HCT116 (cell line): ENCODE measurements around the gene KRT77. TPM values are rescaled to one million over a fixed set of nuclear protein-coding genes. Genes with fewer than 3 reads are reported as not detected.

Experiments
- ATAC-seq: fragments of 200-7000 bp; cut with Tn5 transposase; 2 replicates; pipeline ENCODE4 v1.9.1; 2020; ENCODE audit warnings: mild to moderate bottlenecking, moderate library complexity
- BruUV-seq: library from RNA; stranded (reverse); fragments of 400-500 nt; replicated peaks from 2 replicates; lab custom pipeline; 2021; lab: Mats Ljungman, UMichigan
- CTCF ChIA-PET: fragments of 300-600 bp; sonication (Branson Sonifier 250); formaldehyde crosslinking; loops from one replicate; lab custom pipeline; 2021; ENCODE audit warnings: antibody characterized with exemption; lab: Charles Lee
- POLR2A ChIA-PET: fragments of 300-600, 350-600 bp; sonication (Branson Sonifier 250); formaldehyde crosslinking; loops from one replicate; lab custom pipeline; 2021; ENCODE audit warnings: antibody characterized with exemption; lab: Charles Lee
- RAD21 ChIA-PET, 2 experiments: fragments of 300-600 bp; sonication (Branson Sonifier 250); formaldehyde crosslinking; loops; one replicate each; lab custom pipeline; 2023; ENCODE audit warnings: low total read pairs in 2 of 2; ENCODE audit not compliant: uncharacterized antibody in 2 of 2, unreplicated experiment in 2 of 2, low non-redundant PET in 1 of 2; lab: Charles Lee
- DNase-seq: peaks from one replicate; pipeline ENCODE4 v3.0.0-alpha.2; 2010; ENCODE audit warnings: low read depth, low spot score
- H2AFZ ChIP-seq: fragments of 200-600 bp; shearing (Covaris generic), sonication (generic); 2 replicates; pipeline ENCODE4 v1.6.1; 2017; ENCODE audit warnings: low read depth, mixed run types, mixed read lengths, antibody characterized with exemption, low read length; ENCODE audit not compliant: poor library complexity, severe bottlenecking
- H3K27ac ChIP-seq: 2 replicates; pipeline ENCODE4 v1.5.1; 2012; ENCODE audit warnings: low read depth, low read length
- H3K27me3 ChIP-seq: fragments of 200-600 bp; sonication (generic); 2 replicates; pipeline ENCODE4 v1.6.1; 2016; ENCODE audit warnings: mixed run types, low read length, mixed read lengths; ENCODE audit not compliant: insufficient read depth
- H3K36me3 ChIP-seq, 2 experiments: fragments of 200-500 bp in 1 of 2; fragments of 200-600 bp in 1 of 2; sonication (Bioruptor generic) in 1 of 2; sonication (generic) in 1 of 2; 2 replicates each; pipeline versions ENCODE4 v1.5.1 to v1.6.1; 2014 to 2016; ENCODE audit warnings: low read length in 2 of 2, inconsistent platforms in 1 of 2, mixed read lengths in 1 of 2, mixed run types in 1 of 2; ENCODE audit not compliant: insufficient read depth in 2 of 2, control insufficient read depth in 1 of 2
- H3K4me1 ChIP-seq, 2 experiments: fragments of 200-600 bp in 1 of 2; sonication (generic) in 1 of 2; 2 replicates each; pipeline versions ENCODE4 v1.5.1 to v1.6.1; 2012 to 2017; ENCODE audit warnings: low read length in 2 of 2, inconsistent platforms in 1 of 2, mild to moderate bottlenecking in 1 of 2, mixed read lengths in 1 of 2, mixed run types in 1 of 2, moderate library complexity in 1 of 2; ENCODE audit not compliant: insufficient read depth in 2 of 2, control insufficient read depth in 1 of 2
- H3K4me2 ChIP-seq: fragments of 200-600 bp; sonication (generic); 2 replicates; pipeline ENCODE4 v1.6.1; 2017; ENCODE audit warnings: mixed run types, low read length, mixed read lengths
- H3K4me3 ChIP-seq, 2 experiments: fragments of 200-600 bp in 1 of 2; sonication (generic) in 1 of 2; replicated peaks in 1 of 2; 2 replicates each; pipeline ENCODE4 v1.5.1; 2011 to 2016; ENCODE audit warnings: low read length in 2 of 2, control low read depth in 1 of 2, low read depth in 1 of 2, mild to moderate bottlenecking in 1 of 2, mixed read lengths in 1 of 2, mixed run types in 1 of 2
- H3K79me2 ChIP-seq: fragments of 200-600 bp; sonication (generic); 2 replicates; pipeline ENCODE4 v1.6.1; 2017; ENCODE audit warnings: mild to moderate bottlenecking, mixed run types, low read length, moderate library complexity, mixed read lengths; ENCODE audit not compliant: insufficient read depth
- H3K9ac ChIP-seq: fragments of 200-600 bp; sonication (generic); 2 replicates; pipeline ENCODE4 v1.6.1; 2016; ENCODE audit warnings: low read length, mixed read lengths
- H3K9me2 ChIP-seq: fragments of 200-600 bp; sonication (generic), shearing (Covaris generic); 2 replicates; pipeline ENCODE4 v1.6.1; 2017; ENCODE audit warnings: mixed run types, mild to moderate bottlenecking, moderate library complexity; ENCODE audit not compliant: insufficient read depth
- H3K9me3 ChIP-seq, 2 experiments: fragments of 200-500 bp in 1 of 2; fragments of 200-600 bp in 1 of 2; sonication (Bioruptor generic) in 1 of 2; sonication (generic) in 1 of 2; 2 replicates each; pipeline ENCODE4 v1.6.1; 2014 to 2017; ENCODE audit warnings: low read length in 2 of 2, mixed read lengths in 2 of 2, inconsistent platforms in 1 of 2, low read depth in 1 of 2, mild to moderate bottlenecking in 1 of 2, mixed run types in 1 of 2, moderate library complexity in 1 of 2; ENCODE audit not compliant: control insufficient read depth in 1 of 2, insufficient read depth in 1 of 2
- H4K20me1 ChIP-seq: fragments of 200-600 bp; sonication (generic), shearing (Covaris generic); 2 replicates; pipeline ENCODE4 v1.6.1; 2017; ENCODE audit warnings: mixed run types, mild to moderate bottlenecking, moderate library complexity; ENCODE audit not compliant: insufficient read depth
- CBX3 ChIP-seq: IDR thresholded peaks from 2 replicates; pipeline ENCODE4 v1.6.1; 2012; ENCODE audit warnings: low read depth
- ELF1 ChIP-seq: IDR thresholded peaks from 2 replicates; pipeline ENCODE4 v1.6.1; 2012; ENCODE audit warnings: low read depth, borderline replicate concordance
- EZH2 ChIP-seq: fragments of 200-600 bp; sonication (generic); IDR thresholded peaks from 2 replicates; pipeline ENCODE4 v1.6.1; 2017; ENCODE audit warnings: antibody characterized with exemption, mixed run types
- EZH2phosphoT487 ChIP-seq: fragments of 200-600 bp; IDR thresholded peaks from 2 replicates; pipeline ENCODE4 v1.6.1; 2018; ENCODE audit warnings: antibody characterized with exemption, borderline replicate concordance
- FOSL1 ChIP-seq: IDR thresholded peaks from 2 replicates; pipeline ENCODE4 v1.6.1; 2012; ENCODE audit warnings: low read depth
- JUND ChIP-seq: IDR thresholded peaks from 2 replicates; pipeline ENCODE4 v1.6.1; 2012
- POLR2AphosphoS5 ChIP-seq: IDR thresholded peaks from 2 replicates; pipeline ENCODE4 v1.6.1; 2011; ENCODE audit warnings: mild to moderate bottlenecking, low read depth, low read length, moderate library complexity
- RAD21 ChIP-seq: IDR thresholded peaks from 2 replicates; pipeline ENCODE4 v1.6.1; 2012; ENCODE audit warnings: low read depth, mild to moderate bottlenecking
- SIN3A ChIP-seq: IDR thresholded peaks from 2 replicates; pipeline ENCODE4 v1.6.1; 2012; ENCODE audit warnings: low read depth
- SP1 ChIP-seq: IDR thresholded peaks from 2 replicates; pipeline ENCODE4 v1.6.1; 2012; ENCODE audit warnings: low read depth
- SRF ChIP-seq: IDR thresholded peaks from 2 replicates; pipeline ENCODE4 v1.6.1; 2012; ENCODE audit warnings: low read depth
- TCF7L2 ChIP-seq: IDR thresholded peaks from 2 replicates; pipeline ENCODE4 v1.7.0; 2011; ENCODE audit warnings: borderline replicate concordance, inconsistent platforms; ENCODE audit not compliant: insufficient read depth, insufficient read length; ENCODE audit errors: extremely low read depth
- ZFX ChIP-seq: fragments of 450-650 bp; IDR thresholded peaks from 2 replicates; pipeline ENCODE4 v1.6.1; 2017
- ZNF274 ChIP-seq: fragments of 200-500 bp; sonication (Bioruptor generic); IDR thresholded peaks from 2 replicates; pipeline ENCODE4 v1.6.1; 2014; ENCODE audit warnings: mild to moderate bottlenecking, low read depth, low read length, inconsistent platforms
- intact Hi-C: fragments of 100-400 bp; cut with micrococcal nuclease; formaldehyde crosslinking; loops from 2 replicates; pipeline ENCODE4 v1.10.0; 2022
- total RNA-seq: library from RNA; stranded (reverse); gene quantifications from one replicate; pipeline ENCODE4 v1.2.1, GENCODE V29; 2021; ENCODE audit not compliant: unreplicated experiment
- TF ChIP-seq, protein P1 (sequence below), 3 experiments: fragments of 200-600 bp in 1 of 3; sonication (generic) in 1 of 3; IDR thresholded peaks in 2 of 3; conservative IDR thresholded peaks in 1 of 3; 2 replicates each; pipeline ENCODE4 v1.5.1; 2012 to 2017; ENCODE audit warnings: low read depth in 2 of 3, low read length in 2 of 3, antibody characterized with exemption in 1 of 3, borderline replicate concordance in 1 of 3, control low read depth in 1 of 3, mild to moderate bottlenecking in 1 of 3, mixed read lengths in 1 of 3, mixed run types in 1 of 3, moderate library complexity in 1 of 3; ENCODE audit not compliant: insufficient read depth in 1 of 3
- TF ChIP-seq, protein P2 (sequence below): IDR thresholded peaks from 2 replicates; pipeline ENCODE4 v1.6.1; 2012
- TF ChIP-seq, protein P3 (sequence below): IDR thresholded peaks from 2 replicates; pipeline ENCODE4 v1.6.1; 2012
- TF ChIP-seq, protein P4 (sequence below): IDR thresholded peaks from 2 replicates; pipeline ENCODE4 v1.6.1; 2012; ENCODE audit warnings: low read depth
- TF ChIP-seq, protein P5 (sequence below): IDR thresholded peaks from 2 replicates; pipeline ENCODE4 v1.6.1; 2011; ENCODE audit warnings: mild to moderate bottlenecking, low read length, moderate library complexity; ENCODE audit not compliant: insufficient replicate concordance; ENCODE audit errors: extremely low read depth

KRT77 gene
- total RNA-seq, 1 experiment from 2014 or later: not detected

DNA sequence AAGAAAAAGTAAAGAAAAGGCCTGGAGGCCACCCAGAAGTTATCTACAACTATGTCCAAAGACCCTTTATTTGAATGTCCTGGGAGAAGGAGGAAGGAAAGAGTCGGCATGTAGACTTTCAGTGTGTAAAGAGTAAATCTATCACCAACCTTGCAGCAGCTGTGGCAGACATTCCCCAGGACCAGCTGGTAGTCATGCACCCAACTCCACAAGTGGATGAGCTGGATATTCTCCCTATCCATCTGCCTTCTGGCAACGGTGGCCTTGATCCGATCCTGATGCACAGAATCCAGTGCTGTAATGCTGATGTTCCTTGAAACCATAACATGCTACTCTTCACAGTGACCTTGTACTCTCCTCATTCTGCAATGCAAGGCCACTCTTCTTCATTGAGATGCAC is 46.5 kb upstream of the KRT77 start:
- ChIA-PET POLR2A (no interaction called here), RAD21 (no interaction called here), CTCF (no interaction called here)
- H3K4me1 ChIP-seq: no peaks in the 10 kb centered on the region
- H3K79me2 ChIP-seq: no peaks in the 10 kb centered on the region
- H3K36me3 ChIP-seq: no peaks in the 10 kb centered on the region
- DNase-seq: no peak
- H3K4me2 ChIP-seq: no peak overlapping the region
- no TSS peak for BruUV-seq
- no peaks in the 10 kb centered on the region for H4K20me1 ChIP-seq
- TF ChIP-seq, protein P1, sequence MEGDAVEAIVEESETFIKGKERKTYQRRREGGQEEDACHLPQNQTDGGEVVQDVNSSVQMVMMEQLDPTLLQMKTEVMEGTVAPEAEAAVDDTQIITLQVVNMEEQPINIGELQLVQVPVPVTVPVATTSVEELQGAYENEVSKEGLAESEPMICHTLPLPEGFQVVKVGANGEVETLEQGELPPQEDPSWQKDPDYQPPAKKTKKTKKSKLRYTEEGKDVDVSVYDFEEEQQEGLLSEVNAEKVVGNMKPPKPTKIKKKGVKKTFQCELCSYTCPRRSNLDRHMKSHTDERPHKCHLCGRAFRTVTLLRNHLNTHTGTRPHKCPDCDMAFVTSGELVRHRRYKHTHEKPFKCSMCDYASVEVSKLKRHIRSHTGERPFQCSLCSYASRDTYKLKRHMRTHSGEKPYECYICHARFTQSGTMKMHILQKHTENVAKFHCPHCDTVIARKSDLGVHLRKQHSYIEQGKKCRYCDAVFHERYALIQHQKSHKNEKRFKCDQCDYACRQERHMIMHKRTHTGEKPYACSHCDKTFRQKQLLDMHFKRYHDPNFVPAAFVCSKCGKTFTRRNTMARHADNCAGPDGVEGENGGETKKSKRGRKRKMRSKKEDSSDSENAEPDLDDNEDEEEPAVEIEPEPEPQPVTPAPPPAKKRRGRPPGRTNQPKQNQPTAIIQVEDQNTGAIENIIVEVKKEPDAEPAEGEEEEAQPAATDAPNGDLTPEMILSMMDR (IDR thresholded peaks at IDR 0.05 in 2 of 3, conservative IDR thresholded peaks at IDR 0.05 in 1 of 3; ENCODE audit: borderline replicate concordance in 1 of 3, insufficient read depth in 1 of 3, low read depth in 2 of 3, low read length in 2 of 3): no peak
- no peak for TF ChIP-seq SIN3A
- TF ChIP-seq ZNF274: no peak
- no peak for TF ChIP-seq TCF7L2
- TF ChIP-seq, protein P2, sequence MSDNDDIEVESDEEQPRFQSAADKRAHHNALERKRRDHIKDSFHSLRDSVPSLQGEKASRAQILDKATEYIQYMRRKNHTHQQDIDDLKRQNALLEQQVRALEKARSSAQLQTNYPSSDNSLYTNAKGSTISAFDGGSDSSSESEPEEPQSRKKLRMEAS: no peak
- no peak for TF ChIP-seq EZH2phosphoT487
- no peak for TF ChIP-seq ELF1
- TF ChIP-seq POLR2AphosphoS5: no peak
- TF ChIP-seq SRF: no peak
- no peak for TF ChIP-seq EZH2
- TF ChIP-seq JUND: no peak
- no peak for TF ChIP-seq RAD21
- no peak for TF ChIP-seq SP1
- no peak for TF ChIP-seq CBX3
- no peak for TF ChIP-seq FOSL1
- TF ChIP-seq, protein P3, sequence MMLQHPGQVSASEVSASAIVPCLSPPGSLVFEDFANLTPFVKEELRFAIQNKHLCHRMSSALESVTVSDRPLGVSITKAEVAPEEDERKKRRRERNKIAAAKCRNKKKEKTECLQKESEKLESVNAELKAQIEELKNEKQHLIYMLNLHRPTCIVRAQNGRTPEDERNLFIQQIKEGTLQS: no peak
- TF ChIP-seq, protein P4, sequence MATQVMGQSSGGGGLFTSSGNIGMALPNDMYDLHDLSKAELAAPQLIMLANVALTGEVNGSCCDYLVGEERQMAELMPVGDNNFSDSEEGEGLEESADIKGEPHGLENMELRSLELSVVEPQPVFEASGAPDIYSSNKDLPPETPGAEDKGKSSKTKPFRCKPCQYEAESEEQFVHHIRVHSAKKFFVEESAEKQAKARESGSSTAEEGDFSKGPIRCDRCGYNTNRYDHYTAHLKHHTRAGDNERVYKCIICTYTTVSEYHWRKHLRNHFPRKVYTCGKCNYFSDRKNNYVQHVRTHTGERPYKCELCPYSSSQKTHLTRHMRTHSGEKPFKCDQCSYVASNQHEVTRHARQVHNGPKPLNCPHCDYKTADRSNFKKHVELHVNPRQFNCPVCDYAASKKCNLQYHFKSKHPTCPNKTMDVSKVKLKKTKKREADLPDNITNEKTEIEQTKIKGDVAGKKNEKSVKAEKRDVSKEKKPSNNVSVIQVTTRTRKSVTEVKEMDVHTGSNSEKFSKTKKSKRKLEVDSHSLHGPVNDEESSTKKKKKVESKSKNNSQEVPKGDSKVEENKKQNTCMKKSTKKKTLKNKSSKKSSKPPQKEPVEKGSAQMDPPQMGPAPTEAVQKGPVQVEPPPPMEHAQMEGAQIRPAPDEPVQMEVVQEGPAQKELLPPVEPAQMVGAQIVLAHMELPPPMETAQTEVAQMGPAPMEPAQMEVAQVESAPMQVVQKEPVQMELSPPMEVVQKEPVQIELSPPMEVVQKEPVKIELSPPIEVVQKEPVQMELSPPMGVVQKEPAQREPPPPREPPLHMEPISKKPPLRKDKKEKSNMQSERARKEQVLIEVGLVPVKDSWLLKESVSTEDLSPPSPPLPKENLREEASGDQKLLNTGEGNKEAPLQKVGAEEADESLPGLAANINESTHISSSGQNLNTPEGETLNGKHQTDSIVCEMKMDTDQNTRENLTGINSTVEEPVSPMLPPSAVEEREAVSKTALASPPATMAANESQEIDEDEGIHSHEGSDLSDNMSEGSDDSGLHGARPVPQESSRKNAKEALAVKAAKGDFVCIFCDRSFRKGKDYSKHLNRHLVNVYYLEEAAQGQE: no peak
- no peak for TF ChIP-seq ZFX
- TF ChIP-seq, protein P5, sequence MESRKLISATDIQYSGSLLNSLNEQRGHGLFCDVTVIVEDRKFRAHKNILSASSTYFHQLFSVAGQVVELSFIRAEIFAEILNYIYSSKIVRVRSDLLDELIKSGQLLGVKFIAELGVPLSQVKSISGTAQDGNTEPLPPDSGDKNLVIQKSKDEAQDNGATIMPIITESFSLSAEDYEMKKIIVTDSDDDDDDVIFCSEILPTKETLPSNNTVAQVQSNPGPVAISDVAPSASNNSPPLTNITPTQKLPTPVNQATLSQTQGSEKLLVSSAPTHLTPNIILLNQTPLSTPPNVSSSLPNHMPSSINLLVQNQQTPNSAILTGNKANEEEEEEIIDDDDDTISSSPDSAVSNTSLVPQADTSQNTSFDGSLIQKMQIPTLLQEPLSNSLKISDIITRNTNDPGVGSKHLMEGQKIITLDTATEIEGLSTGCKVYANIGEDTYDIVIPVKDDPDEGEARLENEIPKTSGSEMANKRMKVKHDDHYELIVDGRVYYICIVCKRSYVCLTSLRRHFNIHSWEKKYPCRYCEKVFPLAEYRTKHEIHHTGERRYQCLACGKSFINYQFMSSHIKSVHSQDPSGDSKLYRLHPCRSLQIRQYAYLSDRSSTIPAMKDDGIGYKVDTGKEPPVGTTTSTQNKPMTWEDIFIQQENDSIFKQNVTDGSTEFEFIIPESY: no peak
- H2AFZ ChIP-seq: no peak overlapping the region
- H3K9me2 ChIP-seq: no peaks in the 10 kb centered on the region
- intact Hi-C loops: no loop called here
- ATAC-seq: no peak
- H3K27me3 ChIP-seq: peaks cover 79% of the 10 kb centered on the region
- H3K9me3 ChIP-seq: no peaks in the 10 kb centered on the region
- H3K9ac ChIP-seq: no peak overlapping the region
- no peak overlapping the region for H3K27ac ChIP-seq
- no peak overlapping the region for H3K4me3 ChIP-seq
